Measurements from ENCODE around the gene YOD1.

DNA sequence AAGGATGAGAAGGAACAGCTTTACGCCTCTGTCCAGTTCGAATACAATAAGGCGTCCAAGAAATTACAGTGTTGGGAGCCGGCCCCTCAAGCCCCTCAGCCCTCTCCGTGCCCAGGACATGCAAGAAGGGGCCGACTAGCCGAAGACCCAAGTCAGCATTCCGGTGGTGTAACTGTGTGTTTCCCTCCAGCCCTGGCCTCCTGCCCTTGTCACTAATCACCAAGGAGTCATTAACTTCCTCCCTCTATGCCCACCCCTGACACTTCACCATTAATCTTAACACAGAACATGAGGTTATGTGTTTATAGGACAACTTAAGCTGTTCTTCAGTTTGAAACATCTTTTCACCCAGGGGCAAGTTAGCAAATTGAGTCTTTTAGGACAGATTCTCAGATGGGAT lies 21.2 kb upstream of the YOD1 start:
- TF ChIP-seq, protein P1, sequence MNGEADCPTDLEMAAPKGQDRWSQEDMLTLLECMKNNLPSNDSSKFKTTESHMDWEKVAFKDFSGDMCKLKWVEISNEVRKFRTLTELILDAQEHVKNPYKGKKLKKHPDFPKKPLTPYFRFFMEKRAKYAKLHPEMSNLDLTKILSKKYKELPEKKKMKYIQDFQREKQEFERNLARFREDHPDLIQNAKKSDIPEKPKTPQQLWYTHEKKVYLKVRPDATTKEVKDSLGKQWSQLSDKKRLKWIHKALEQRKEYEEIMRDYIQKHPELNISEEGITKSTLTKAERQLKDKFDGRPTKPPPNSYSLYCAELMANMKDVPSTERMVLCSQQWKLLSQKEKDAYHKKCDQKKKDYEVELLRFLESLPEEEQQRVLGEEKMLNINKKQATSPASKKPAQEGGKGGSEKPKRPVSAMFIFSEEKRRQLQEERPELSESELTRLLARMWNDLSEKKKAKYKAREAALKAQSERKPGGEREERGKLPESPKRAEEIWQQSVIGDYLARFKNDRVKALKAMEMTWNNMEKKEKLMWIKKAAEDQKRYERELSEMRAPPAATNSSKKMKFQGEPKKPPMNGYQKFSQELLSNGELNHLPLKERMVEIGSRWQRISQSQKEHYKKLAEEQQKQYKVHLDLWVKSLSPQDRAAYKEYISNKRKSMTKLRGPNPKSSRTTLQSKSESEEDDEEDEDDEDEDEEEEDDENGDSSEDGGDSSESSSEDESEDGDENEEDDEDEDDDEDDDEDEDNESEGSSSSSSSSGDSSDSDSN (CRISPR knock-in tag; IDR thresholded peaks at IDR 0.05) = no peak
- TF ChIP-seq KDM1A (CRISPR knock-in tag; IDR thresholded peaks at IDR 0.05) (no peak), EZH2 (conservative IDR thresholded peaks at IDR 0.05; ENCODE audit: low read depth, low read length) (no peak), RBM22 (optimal IDR thresholded peaks at IDR 0.05; ENCODE audit: low read length) (no peak), FOSL2 (CRISPR knock-in tag; IDR thresholded peaks at IDR 0.05) (no peak), TCF12 (IDR thresholded peaks at IDR 0.05) (no peak), TCF12 (CRISPR knock-in tag; IDR thresholded peaks at IDR 0.05) (no peak), POLR2AphosphoS5 (IDR thresholded peaks at IDR 0.05; ENCODE audit: low read depth, low read length) (no peak), SRF (IDR thresholded peaks at IDR 0.05; ENCODE audit: low read depth, low read length) (no peak), ZBTB7A (CRISPR knock-in tag; IDR thresholded peaks at IDR 0.05) (no peak)
- TF ChIP-seq, protein P2, sequence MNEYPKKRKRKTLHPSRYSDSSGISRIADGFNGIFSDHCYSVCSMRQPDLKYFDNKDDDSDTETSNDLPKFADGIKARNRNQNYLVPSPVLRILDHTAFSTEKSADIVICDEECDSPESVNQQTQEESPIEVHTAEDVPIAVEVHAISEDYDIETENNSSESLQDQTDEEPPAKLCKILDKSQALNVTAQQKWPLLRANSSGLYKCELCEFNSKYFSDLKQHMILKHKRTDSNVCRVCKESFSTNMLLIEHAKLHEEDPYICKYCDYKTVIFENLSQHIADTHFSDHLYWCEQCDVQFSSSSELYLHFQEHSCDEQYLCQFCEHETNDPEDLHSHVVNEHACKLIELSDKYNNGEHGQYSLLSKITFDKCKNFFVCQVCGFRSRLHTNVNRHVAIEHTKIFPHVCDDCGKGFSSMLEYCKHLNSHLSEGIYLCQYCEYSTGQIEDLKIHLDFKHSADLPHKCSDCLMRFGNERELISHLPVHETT (CRISPR knock-in tag; conservative IDR thresholded peaks at IDR 0.05) = no peak
- TF ChIP-seq, protein P3, sequence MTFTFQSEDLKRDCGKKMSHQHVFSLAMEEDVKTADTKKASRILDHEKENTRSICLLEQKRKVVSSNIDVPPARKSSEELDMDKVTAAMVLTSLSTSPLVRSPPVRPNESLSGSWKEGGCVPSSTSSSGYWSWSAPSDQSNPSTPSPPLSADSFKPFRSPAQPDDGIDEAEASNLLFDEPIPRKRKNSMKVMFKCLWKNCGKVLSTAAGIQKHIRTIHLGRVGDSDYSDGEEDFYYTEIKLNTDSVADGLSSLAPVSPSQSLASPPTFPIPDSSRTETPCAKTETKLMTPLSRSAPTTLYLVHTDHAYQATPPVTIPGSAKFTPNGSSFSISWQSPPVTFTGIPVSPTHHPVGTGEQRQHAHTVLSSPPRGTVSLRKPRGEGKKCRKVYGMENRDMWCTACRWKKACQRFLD (CRISPR knock-in tag; IDR thresholded peaks at IDR 0.05; ENCODE audit: borderline replicate concordance) = no peak
- TF ChIP-seq, protein P4, sequence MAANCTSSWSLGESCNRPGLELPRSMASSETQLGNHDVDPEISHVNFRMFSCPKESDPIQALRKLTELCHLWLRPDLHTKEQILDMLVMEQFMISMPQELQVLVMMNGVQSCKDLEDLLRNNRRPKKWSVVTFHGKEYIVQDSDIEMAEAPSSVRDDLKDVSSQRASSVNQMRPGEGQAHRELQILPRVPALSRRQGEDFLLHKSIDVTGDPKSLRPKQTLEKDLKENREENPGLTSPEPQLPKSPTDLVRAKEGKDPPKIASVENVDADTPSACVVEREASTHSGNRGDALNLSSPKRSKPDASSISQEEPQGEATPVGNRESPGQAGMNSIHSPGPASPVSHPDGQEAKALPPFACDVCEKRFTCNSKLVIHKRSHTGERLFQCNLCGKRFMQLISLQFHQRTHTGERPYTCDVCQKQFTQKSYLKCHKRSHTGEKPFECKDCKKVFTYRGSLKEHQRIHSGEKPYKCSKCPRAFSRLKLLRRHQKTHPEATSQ (CRISPR knock-in tag; IDR thresholded peaks at IDR 0.05; ENCODE audit: borderline replicate concordance) = no peak
- TF ChIP-seq, protein P5, sequence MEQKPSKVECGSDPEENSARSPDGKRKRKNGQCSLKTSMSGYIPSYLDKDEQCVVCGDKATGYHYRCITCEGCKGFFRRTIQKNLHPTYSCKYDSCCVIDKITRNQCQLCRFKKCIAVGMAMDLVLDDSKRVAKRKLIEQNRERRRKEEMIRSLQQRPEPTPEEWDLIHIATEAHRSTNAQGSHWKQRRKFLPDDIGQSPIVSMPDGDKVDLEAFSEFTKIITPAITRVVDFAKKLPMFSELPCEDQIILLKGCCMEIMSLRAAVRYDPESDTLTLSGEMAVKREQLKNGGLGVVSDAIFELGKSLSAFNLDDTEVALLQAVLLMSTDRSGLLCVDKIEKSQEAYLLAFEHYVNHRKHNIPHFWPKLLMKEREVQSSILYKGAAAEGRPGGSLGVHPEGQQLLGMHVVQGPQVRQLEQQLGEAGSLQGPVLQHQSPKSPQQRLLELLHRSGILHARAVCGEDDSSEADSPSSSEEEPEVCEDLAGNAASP (CRISPR knock-in tag; IDR thresholded peaks at IDR 0.05; ENCODE audit: borderline replicate concordance) = no peak
- TF ChIP-seq, protein P6, sequence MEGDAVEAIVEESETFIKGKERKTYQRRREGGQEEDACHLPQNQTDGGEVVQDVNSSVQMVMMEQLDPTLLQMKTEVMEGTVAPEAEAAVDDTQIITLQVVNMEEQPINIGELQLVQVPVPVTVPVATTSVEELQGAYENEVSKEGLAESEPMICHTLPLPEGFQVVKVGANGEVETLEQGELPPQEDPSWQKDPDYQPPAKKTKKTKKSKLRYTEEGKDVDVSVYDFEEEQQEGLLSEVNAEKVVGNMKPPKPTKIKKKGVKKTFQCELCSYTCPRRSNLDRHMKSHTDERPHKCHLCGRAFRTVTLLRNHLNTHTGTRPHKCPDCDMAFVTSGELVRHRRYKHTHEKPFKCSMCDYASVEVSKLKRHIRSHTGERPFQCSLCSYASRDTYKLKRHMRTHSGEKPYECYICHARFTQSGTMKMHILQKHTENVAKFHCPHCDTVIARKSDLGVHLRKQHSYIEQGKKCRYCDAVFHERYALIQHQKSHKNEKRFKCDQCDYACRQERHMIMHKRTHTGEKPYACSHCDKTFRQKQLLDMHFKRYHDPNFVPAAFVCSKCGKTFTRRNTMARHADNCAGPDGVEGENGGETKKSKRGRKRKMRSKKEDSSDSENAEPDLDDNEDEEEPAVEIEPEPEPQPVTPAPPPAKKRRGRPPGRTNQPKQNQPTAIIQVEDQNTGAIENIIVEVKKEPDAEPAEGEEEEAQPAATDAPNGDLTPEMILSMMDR (CRISPR knock-in tag; IDR thresholded peaks at IDR 0.05) = no peak
